AG08396 (cell line): ENCODE data around the gene WDR81.
"Not testable (repeated sequence)": the region's sequence is repeated elsewhere in the genome, so short reads cannot be mapped to it uniquely, and the experiment has no call there.

Experiments
- DNase-seq: peaks from one replicate; pipeline ENCODE4 v3.0.0; 2012; ENCODE audit warnings: low spot score, mixed read lengths

Gene WDR81

DNA sequence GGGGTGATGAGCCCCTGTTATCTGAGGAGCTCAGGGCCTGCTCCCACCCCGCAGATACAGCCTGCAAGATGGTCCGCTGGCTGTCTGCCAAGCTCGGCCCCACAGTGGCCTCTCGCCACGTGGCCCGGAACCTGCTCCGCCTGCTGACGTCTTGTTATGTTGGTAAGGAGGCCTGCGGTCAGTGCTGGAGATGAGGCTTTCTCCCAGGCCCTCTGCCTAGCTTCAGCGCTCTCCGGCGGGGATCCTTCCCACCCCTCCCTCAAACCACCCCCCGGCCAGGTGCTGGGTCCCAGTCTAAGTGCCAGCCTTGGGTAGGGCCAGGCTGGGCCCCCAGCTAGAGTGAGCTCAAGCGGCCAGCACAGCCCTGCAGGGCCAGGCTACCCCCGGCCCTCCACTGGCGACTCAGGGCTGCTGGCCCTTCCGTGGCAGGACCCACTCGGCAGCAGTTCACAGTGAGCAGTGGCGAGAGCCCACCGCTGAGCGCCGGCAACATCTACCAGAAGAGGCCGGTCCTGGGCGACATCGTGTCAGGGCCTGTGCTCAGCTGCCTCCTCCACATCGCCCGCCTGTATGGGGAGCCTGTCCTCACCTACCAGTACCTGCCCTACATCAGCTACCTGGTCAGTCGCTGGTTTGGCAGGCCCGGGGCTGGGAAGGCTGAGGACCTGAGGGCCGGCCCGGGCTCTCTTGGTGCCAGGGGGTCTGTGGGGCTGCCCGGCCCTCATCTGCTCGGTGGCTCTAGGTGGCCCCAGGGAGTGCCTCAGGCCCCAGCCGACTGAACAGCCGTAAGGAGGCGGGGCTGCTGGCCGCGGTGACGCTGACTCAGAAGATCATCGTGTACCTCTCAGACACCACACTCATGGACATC is 6.1 kb downstream of the WDR81 start:
- peak; percentile 80 for DNase-seq

DNA sequence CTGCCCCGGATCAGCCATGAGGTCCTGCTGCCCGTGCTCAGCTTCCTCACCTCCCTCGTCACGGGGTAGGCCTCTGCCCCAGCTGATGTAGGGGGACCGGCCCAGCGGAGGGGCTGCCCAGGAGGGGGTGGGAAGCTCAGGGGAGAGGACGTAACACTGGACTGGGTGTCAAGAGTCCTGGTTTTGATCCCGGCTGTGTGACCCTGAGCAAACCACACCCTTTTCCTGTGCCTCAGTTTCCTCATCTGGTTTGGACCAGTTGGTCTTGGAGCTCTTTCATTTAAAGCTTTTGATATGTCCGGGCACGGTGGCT is 6.6 kb downstream of the WDR81 start:
- no peak for DNase-seq

DNA sequence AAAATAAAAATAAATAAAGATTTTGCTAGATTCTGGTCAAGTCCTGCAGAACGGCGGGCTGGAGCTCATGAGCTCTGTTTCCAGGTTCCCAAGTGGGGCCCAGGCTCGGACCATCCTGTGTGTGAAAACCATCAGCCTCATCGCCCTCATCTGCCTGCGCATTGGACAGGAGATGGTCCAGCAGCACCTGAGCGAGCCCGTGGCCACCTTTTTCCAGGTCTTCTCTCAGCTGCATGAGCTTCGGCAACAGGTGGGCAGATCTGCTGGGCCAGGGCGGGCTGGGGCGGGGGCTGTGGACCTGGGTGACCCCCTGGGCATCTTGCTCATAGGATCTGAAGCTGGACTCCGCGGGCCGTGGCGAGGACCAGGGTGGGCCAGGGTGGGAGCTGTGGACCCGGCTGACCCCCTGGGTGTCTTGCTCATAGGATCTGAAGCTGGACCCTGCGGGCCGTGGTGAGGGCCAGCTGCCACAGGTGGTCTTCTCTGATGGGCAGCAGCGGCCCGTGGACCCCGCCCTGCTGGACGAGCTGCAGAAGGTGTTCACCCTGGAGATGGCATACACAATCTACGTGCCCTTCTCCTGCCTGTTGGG is 7.8 kb downstream of the WDR81 start:
- no peak for DNase-seq

DNA sequence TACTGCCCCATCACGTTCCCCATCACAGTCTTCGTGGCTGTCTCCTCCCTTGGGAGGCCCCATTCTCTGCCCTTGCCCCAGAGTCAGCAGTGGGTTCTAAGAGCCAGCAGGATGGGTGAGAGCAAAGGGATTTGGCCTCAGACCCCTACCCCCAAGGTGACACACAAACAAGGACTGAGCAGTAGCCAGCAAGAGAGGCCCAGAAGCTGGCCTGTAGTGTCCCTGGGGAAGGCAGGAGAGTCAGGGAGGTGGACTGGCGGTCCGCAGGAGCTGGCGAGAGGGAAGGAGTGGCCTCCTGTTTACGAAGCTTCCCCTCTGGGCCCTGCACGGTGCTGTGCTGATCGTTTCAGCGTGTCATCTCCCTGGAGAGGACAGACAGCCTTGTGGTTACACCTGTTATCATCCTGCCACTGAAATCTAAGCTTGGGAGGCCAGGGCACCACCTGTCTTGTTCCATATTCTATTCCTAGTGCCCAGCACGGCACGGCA is 8.4 kb downstream of the WDR81 start:
- no peak for DNase-seq

DNA sequence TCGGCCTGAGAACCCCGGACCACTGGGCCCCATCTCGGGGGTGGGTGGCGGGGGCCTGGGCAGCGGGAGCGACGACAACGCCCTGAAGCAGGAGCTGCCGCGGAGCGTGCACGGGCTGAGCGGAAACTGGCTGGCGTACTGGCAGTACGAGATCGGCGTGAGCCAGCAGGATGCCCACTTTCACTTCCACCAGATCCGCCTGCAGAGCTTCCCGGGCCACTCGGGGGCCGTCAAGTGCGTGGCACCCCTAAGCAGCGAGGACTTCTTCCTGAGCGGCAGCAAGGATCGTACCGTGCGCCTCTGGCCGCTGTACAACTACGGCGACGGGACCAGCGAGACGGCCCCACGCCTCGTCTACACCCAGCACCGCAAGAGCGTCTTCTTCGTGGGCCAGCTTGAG is 9.3 kb downstream of the WDR81 start:
- no peak for DNase-seq

DNA sequence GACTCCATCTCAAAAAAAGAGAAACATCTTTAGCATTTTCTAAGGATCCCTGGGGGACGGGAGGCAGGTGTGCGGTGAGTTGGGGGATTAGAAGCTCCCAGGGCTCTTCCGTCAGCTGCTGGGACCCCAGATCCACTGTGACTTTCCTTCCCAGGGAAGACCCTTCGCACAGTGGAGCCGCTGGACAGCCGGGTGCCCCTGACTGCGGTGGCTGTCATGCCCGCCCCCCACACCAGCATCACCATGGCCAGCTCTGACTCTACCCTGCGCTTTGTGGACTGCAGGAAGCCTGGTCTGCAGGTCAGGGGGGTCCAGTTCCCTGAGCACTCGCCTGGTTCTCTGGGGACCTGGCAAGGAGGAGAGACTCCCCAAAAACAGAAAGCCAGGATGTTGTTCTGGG is 10.9 kb downstream of the WDR81 start:
- no peak for DNase-seq

DNA sequence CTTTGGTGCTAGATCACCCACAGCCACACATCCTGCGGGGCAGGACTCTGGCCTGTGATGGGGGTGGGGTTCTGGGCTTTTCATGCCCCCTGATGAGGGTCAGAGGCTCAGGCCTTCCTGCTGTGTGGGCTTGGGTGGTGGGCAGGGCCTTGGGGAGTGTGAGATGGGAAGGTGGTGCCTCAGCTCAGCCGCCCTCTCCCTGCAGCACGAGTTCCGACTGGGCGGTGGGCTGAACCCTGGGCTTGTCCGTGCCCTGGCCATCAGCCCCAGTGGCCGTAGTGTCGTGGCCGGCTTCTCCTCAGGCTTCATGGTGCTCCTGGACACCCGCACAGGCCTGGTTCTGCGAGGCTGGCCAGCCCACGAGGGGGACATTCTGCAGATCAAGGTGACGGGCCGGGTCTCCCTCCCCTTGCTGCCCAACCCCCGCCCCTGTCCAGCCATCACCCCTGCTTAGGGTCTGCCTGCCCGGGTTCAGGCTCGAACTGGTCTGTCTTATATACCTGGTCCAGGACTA is 11.4 kb downstream of the WDR81 start:
- DNase-seq: no peak

DNA sequence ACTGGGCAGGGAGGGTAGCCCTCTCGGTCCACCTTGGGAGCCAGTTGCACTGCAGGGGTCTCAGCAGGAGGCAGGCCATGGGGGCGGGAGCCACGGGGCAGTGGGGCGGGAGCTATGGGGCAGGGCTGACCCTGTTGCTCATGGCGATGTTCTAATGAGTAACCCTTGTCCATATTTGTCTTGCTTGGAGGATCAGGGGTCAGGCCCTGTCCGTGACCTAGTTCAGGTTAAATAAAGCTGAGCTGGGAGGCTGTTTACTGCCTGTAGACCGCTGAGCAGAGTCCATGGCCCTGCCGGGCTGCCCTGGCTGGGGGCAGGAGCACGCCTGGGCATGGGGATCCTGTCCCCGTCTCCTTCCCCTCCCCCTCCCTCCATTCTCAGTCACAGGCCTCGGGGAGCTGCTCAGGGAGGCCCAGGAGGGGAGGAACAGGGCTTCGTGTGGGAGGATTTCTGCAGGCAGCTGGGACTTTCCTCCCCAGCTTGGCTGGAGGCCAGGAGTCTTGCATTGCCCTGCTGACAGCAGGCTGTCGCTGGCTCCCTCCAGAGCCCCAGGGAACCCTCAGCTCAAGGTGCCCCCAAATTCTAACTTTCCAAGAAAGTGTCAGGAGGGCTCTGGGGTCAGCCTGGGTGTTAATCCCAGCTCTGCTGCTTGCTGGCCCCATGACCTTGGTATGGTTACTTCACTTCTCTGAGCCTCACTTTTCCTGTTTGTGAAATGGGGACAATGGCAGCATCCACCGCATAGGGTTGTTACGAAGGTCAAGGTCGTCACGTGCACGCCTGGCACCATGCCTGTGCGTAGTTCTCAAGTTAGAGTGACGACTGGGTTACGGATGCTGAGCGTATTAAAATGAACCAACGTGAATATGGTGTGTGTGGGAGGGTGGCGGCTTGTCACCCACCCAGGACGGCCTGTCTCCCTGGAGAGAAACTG is 12.1 kb downstream of the WDR81 start:
- DNase-seq: peak; percentile 60

DNA sequence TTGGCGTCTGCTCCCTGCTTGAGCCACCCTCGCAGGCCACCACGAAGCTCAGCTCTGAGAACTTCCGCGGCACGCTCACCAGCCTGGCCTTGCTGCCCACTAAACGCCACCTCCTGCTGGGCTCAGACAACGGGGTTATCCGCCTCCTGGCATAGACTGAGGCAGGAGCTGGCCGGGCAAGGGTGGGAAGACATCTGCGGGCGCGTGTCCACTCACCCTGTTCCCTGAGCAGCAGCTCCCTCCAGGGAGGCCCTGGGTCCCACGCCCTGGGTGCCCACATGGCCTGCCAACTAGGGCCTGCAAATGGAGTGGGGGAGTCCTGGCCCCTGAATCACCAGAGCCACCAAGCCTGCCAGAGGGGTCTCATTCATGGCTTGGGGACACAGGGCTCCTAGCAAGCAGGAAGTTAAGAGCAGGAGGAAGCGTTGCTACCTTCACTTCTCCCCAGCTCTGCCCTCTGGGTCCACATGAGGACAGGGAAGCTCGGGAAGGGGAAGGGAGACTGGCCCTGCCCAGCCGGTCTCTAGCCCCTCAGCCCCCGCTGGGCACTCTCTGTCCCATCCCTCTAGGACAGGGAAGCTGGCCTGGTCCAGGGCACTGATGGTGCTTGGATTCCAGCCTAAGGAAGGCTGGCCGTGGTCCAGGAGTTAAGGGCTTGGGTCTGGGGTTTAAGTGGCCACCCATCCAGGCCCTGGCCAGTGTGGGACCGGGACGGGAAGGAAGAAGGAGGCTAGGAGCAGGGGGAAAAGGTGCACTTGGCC is 13.2 kb downstream of the WDR81 start:
- DNase-seq: no peak

DNA sequence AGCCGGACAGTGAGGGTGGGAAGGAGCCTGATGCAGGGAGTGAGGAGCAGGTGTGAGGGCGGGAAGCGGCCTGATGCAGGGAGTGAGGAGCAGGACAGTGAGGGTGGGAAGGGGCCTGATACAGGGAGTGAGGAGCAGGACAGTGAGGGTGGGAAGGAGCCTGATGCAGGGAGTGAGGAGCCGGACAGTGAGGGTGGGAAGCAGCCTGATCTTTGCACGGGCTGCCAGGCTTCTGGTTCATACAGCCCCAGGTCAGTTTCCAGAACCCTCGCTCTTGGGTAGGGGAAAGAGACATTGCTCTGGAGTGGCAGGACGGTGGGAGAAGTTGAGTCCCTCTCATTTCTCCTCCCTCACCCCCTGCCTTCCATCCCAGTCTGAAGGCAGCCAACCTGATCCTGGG is 17.4 kb downstream of the WDR81 start:
- not testable (repeated sequence) for DNase-seq

DNA sequence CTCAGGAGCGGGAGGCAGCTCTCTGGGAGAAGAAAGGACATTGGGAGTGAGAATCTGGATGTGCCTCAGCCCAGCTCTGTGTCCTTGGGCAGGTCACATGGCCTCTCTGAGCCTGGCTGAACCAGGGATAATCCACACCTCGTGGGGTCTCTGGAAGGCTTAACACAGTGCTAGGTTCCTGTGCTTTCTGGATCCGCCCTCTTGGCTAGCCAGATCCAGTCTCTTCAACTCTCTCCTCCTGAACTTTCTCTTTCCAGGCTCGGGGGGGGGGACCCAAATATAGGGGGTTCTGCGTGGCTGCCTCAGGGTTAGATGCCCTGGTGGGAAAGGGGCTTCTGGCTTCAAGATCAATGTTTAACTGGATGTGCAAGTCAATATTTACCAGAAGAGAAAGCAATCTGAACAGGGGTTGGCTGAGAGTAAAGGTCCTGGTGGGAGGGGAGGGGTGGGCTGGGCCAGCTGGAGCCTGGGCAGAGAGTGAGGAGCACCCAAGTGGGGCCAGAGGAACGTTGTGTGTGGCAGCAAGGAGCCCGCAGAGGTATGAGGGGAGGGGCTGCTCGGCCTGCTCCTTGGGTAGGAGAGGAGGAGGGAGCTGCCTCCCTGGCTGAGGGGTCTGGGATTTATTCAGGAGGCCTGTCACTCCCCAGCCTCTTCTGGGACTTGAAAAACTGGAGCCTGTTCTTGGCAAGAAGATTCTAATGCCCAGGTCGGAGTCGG is 18.0 kb downstream of the WDR81 start, which contains the start of gene SERPINF2:
Gene SERPINF2, plus strand, starts transcription at position 501 of the 717 bp plus-strand sequence. CDS start 2,125 bp downstream, outside the sequence.
- DNase-seq: no peak

DNA sequence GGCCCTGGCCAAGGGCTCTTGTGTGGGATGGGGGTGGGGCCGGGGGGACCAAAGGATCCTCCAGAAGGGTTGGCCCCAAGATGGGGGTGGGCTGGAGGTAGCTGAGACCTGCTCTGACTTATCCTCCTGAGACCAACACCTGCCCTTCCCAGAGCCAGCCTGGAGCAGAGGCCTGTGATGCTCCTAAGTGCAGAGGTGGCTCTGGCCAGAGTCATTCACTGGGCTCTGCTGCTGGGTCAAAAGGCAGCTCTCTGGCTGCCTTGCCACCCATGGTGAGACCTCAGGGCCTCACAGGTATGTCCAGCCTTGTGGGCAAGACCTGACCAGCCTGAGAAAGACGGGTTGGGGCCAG is 18.6 kb downstream of the WDR81 start:
- no peak for DNase-seq

DNA sequence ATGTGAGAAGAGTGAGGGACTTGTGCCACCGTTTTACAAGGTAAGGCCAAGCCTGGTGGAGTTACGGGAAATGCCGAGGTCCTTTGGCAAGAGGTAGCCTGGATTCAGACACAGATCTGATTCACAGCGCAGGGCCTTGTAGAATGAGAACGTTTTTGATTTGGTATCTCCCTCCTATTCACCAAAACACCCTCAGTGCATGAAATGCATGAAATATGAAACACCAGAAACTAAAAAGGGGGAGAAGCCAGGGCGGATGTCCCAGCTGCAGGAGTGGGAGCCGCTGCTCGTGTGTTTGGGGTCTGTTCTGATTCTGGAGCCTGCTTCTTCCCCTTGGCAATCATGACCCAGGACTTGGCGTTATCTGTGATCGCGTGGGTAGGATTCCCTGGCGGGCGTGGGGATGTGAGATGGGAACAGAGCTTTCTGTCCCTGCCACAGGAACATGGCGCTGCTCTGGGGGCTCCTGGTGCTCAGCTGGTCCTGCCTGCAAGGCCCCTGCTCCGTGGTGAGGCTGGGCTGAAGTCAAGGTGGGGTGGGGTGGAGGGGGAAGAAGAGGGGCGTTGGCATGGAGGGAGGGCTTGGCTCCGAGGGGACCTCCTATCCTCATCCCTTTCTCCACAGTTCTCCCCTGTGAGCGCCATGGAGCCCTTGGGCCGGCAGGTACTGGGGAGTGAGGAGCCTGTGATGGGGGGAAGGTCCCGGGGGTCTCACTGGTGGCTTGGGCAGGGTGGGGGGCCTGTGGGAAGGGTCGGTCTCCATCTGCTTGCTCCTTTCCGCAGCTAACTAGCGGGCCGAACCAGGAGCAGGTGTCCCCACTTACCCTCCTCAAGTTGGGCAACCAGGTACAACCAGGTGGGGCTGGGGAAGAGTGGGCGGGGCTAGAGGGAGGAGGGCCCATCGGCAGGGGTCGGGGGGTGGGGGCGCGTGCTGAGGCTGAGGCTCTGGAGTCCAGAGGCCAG is 20.3 kb downstream of the WDR81 start:
- DNase-seq: no peak

DNA sequence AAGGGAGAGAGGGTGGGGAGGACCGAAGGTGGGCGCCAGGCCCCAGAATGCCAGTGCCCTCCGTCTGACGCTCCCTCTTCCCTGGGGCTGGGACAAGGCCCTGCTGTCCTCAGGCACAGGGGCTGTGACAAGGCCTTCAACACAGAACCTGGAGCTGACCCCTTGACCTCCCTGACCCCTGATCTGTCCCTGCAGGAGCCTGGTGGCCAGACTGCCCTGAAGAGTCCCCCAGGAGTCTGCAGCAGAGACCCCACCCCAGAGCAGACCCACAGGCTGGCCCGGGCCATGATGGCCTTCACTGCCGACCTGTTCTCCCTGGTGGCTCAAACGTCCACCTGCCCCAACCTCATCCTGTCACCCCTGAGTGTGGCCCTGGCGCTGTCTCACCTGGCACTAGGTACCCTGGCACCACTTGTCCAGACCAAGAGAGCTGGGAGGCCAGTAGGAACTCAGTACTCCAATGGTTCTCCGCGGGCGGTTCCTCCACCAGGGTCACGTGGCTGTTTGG is 21.1 kb downstream of the WDR81 start:
- no peak for DNase-seq

DNA sequence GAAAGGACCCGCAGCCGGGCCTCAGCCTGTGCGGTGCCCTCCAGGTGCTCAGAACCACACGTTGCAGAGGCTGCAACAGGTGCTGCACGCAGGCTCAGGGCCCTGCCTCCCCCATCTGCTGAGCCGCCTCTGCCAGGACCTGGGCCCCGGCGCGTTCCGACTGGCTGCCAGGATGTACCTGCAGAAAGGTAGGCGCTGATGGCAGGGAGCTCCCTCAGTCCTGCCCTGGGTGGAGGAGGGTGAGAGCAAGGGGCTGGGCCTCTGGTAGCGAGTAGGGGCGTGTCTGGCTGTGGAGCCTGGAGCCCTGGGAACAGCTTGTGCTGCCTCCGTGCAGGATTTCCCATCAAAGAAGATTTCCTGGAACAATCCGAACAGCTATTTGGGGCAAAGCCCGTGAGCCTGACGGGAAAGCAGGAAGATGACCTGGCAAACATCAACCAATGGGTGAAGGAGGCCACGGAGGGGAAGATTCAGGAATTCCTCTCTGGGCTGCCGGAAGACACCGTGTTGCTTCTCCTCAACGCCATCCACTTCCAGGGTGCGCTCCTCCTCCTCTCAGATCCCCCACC is 22.6 kb downstream of the WDR81 start:
- no peak for DNase-seq

DNA sequence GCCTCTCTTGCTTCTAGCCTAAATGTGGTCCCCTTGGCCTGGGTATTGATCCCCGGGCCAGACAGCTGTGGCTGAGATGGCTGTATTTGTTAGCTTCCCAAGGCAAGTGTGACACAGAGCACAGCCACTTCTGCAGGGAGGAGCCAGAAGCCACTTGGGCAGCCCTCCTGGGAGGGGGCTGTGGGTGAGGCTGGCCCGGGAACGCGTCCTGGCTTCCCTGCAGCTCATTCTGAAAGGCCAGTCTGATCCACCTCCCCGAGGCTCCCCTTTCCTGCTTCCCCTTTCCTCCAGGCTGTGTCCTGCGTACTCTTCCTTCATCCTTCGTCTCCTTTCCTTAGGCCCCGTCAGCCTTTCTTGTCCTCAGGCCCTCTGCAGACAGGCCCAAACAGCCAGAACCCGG is 26.1 kb downstream of the WDR81 start:
- DNase-seq: no peak

DNA sequence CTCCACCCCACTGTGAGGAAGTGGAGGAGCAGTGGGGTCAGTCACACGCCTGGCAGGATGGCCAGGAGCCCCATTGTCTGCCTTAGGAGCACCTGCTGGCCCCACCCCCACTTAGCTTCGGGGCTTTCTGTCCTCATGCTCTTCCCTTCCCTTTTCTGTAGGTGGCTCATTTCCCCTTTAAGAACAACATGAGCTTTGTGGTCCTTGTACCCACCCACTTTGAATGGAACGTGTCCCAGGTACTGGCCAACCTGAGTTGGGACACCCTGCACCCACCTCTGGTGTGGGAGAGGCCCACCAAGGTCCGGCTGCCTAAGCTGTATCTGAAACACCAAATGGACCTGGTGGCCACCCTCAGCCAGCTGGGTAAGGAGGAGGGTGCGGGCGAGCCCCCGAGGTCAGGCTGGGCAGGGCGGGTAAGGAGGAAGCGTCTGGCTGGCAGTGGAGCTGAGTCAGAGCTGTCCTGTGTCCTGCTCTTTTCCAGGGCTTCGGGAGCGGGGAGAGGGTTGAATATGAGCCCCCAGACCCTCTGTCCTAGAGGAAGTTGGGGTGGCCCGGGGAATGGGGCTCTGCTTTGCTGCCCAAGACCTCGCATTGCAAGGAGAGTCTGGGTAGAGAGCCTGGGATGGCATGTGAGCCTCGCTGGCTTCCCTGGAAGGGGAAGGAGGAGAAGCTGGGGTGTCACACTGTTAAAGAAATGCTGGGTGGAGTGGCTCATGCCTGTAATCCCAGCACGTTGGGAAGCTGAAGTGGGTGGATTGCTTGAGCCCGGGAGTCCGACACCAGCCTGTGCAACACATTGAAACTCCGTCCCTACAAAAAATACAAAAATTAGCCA is 28.1 kb downstream of the WDR81 start:
- no peak for DNase-seq

DNA sequence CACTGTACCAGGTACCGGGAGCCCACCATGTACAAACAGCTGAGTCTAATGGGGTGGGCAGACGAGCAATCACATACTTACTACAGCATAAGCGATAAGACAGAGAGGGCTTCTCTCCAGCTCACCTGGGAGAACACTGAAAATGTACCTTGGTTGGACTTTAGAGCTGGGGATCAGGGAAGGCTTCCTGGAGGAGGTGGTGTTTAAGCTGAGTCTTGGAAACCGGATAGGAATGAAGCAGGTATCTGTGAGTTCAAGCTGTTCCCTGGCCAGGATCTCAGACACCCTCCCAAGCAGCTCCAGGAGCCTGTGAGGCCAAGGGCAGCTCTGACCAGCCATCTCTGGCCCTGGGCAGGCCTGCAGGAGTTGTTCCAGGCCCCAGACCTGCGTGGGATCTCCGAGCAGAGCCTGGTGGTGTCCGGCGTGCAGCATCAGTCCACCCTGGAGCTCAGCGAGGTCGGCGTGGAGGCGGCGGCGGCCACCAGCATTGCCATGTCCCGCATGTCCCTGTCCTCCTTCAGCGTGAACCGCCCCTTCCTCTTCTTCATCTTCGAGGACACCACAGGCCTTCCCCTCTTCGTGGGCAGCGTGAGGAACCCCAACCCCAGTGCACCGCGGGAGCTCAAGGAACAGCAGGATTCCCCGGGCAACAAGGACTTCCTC is 29.4 kb downstream of the WDR81 start:
- no peak for DNase-seq
